ENCODE data around the gene HIP1R.

HIP1R gene

GRCh38 chr12:122830517-122831214 is 4.6 kb upstream of the HIP1R start:
- DNase-seq (ENCODE audit: low read depth in 1 of 2, low spot score in 1 of 2) = no peak

GRCh38 chr12:122834104-122834920 is 945 bp upstream of the HIP1R start:
- no peak for DNase-seq (ENCODE audit: low read depth in 1 of 2, low spot score in 1 of 2)

GRCh38 chr12:122835750-122836026 is 431 bp downstream of the HIP1R start:
- DNase-seq (ENCODE audit: low read depth in 1 of 2, low spot score in 1 of 2) = no peak

- DNase-seq (ENCODE audit: low read depth in 1 of 2, low spot score in 1 of 2) = no peak
Observed at GRCh38 chr12:122836027-122836921, 1.0 kb downstream of the HIP1R start.

- DNase-seq (ENCODE audit: low read depth in 1 of 2, low spot score in 1 of 2) = no peak
Observed at GRCh38 chr12:122837306-122838265, 2.3 kb downstream of the HIP1R start.

- DNase-seq (ENCODE audit: low read depth in 1 of 2, low spot score in 1 of 2) = no peak
Observed at GRCh38 chr12:122838841-122839240, 3.6 kb downstream of the HIP1R start.

- DNase-seq (ENCODE audit: low read depth in 1 of 2, low spot score in 1 of 2) = no peak
Observed at GRCh38 chr12:122839907-122840554, 4.8 kb downstream of the HIP1R start.

- DNase-seq (ENCODE audit: low read depth in 1 of 2, low spot score in 1 of 2) = no peak
Observed at GRCh38 chr12:122840580-122841513, 5.6 kb downstream of the HIP1R start.

GRCh38 chr12:122841544-122842321 is 6.5 kb downstream of the HIP1R start:
- DNase-seq (ENCODE audit: low read depth in 1 of 2, low spot score in 1 of 2) = no peak

- no peak for DNase-seq (ENCODE audit: low read depth in 1 of 2, low spot score in 1 of 2)
Observed at GRCh38 chr12:122842505-122843405, 7.5 kb downstream of the HIP1R start.

GRCh38 chr12:122843455-122843854 is 8.2 kb downstream of the HIP1R start:
- DNase-seq (ENCODE audit: low read depth in 1 of 2, low spot score in 1 of 2) = no peak

GRCh38 chr12:122844366-122844971 is 9.2 kb downstream of the HIP1R start:
- DNase-seq (ENCODE audit: low read depth in 1 of 2, low spot score in 1 of 2) = no peak

- no peak for DNase-seq (ENCODE audit: low read depth in 1 of 2, low spot score in 1 of 2)
Observed at GRCh38 chr12:122845041-122845864, 10.0 kb downstream of the HIP1R start.

GRCh38 chr12:122845865-122846621 is 10.8 kb downstream of the HIP1R start:
- no peak for DNase-seq (ENCODE audit: low read depth in 1 of 2, low spot score in 1 of 2)

Measured in stimulated activated CD4-positive, alpha-beta T cell treated with anti-CD3 and anti-CD28 coated beads, Interleukin-15, amount 100 ng/mL, for 1 hour (primary cell).